Mesendoderm (in vitro differentiated cells): ENCODE results near the gene PROZ.

Experiments
- DNase-seq: peaks from one replicate; pipeline ENCODE4 v3.0.0; 2013
- H2AK5ac ChIP-seq: 2 replicates; pipeline ENCODE4 v1.6.1; 2013; ENCODE audit warnings: low read length, inconsistent platforms
- H2BK120ac ChIP-seq: 2 replicates; pipeline ENCODE4 v1.6.1; 2013; ENCODE audit warnings: low read depth, mild to moderate bottlenecking, low read length, moderate library complexity, mixed read lengths
- H2BK15ac ChIP-seq: replicated peaks from 2 replicates; pipeline ENCODE4 v1.6.1; 2013; ENCODE audit warnings: low read depth, mild to moderate bottlenecking, moderate library complexity
- H2BK5ac ChIP-seq: 2 replicates; pipeline ENCODE4 v1.6.1; 2013; ENCODE audit warnings: low read length, inconsistent platforms
- H3K18ac ChIP-seq: 2 replicates; pipeline ENCODE4 v1.6.1; 2013; ENCODE audit warnings: mild to moderate bottlenecking, low read length, mixed read lengths
- H3K23ac ChIP-seq: one replicate; pipeline ENCODE4 v1.6.1; 2013; ENCODE audit warnings: low read length
- H3K27ac ChIP-seq: 2 replicates; pipeline ENCODE4 v1.5.1; 2013; ENCODE audit warnings: low read depth, mild to moderate bottlenecking, inconsistent platforms, low read length, moderate library complexity
- H3K27me3 ChIP-seq: 2 replicates; pipeline ENCODE4 v1.6.1; 2013; ENCODE audit warnings: low read length, control low read depth, mild to moderate bottlenecking, inconsistent platforms; ENCODE audit not compliant: insufficient read depth, poor library complexity
- H3K36me3 ChIP-seq: 2 replicates; pipeline ENCODE4 v1.6.1; 2013; ENCODE audit warnings: low read length, inconsistent platforms; ENCODE audit not compliant: control insufficient read depth, insufficient read depth
- H3K4ac ChIP-seq: one replicate; pipeline ENCODE4 v1.6.1; 2013; ENCODE audit warnings: low read depth, mild to moderate bottlenecking, low read length, moderate library complexity
- H3K4me1 ChIP-seq: 2 replicates; pipeline ENCODE4 v1.6.1; 2013; ENCODE audit warnings: low read depth, low read length, inconsistent platforms; ENCODE audit not compliant: control insufficient read depth
- H3K4me2 ChIP-seq: 2 replicates; pipeline ENCODE4 v1.6.1; 2013; ENCODE audit warnings: low read length
- H3K4me3 ChIP-seq: 2 replicates; pipeline ENCODE4 v1.5.1; 2013; ENCODE audit warnings: mild to moderate bottlenecking, low read length
- H3K56ac ChIP-seq: one replicate; pipeline ENCODE4 v1.6.1; 2013; ENCODE audit warnings: low read length
- H3K79me1 ChIP-seq: 2 replicates; pipeline ENCODE4 v1.6.1; 2013; ENCODE audit warnings: low read length, inconsistent platforms
- H3K79me2 ChIP-seq: 2 replicates; pipeline ENCODE4 v1.6.1; 2013; ENCODE audit warnings: mild to moderate bottlenecking, low read length; ENCODE audit not compliant: control insufficient read depth, insufficient read depth
- H3K9ac ChIP-seq: 2 replicates; pipeline ENCODE4 v1.6.1; 2013; ENCODE audit warnings: low read length, inconsistent platforms
- H4K5ac ChIP-seq: one replicate; pipeline ENCODE4 v1.6.1; 2013; ENCODE audit warnings: low read length
- H4K8ac ChIP-seq: one replicate; pipeline ENCODE4 v1.6.1; 2013; ENCODE audit warnings: low read depth, mild to moderate bottlenecking, control low read depth, low read length, moderate library complexity
- WGBS: extraction: QIAGEN DNeasy Blood & Tissue Kit; methylation state at CpG from one replicate; pipeline ENCODE4 v1.1.7; 2013; ENCODE audit warnings: low lambda C conversion rate, missing lambda C conversion rate; ENCODE audit not compliant: insufficient coverage; ENCODE audit errors: extremely low coverage; 5-methylcytosine and 5-hydroxymethylcytosine counted together

Gene PROZ

DNA sequence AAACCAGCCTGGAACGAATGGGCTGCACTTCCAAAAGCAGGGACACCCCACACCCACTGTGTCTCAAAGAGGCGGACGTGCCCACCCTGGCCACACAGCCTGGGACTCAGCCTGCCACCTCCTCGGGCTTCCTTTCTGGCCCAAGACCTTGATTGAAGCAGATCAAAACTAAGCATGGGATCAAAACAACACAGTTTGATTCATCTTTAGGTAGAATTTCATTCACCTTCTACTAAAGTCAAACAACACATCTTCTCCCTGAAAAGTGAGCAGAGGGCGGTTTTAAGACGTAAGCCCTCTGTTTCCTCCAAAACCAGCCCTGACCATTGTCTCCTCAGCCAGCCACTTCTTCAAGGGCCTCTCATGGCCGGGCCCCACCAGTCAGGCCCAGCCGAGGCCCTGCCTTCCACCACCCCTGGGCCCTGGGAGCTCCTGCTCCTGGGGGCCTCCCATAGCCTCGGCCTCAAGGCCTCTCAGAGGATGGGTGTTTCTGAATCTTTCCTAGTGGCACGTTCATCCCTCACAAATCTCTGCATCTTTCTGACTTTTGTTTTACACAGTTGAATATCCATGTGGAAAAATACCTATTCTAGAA is 42.1 kb upstream of the PROZ start:
- Histone ChIP-seq H3K56ac (no peak overlapping the region), H2AK5ac (no peak overlapping the region), H3K18ac (no peak overlapping the region), H3K4me2 (no peak overlapping the region), H3K4me3 (no peak overlapping the region), H3K27me3 (no peaks in the 10 kb centered on the region), H3K79me1 (no peaks in the 10 kb centered on the region), H3K4ac (no peak overlapping the region), H4K8ac (no peak overlapping the region), H3K9ac (no peak overlapping the region), H3K27ac (no peak overlapping the region), H3K4me1 (no peaks in the 10 kb centered on the region), H2BK5ac (no peak overlapping the region), H3K23ac (no peak overlapping the region), H2BK15ac (no peak overlapping the region), H3K79me2 (no peaks in the 10 kb centered on the region), H3K36me3 (no peaks in the 10 kb centered on the region), H4K5ac (no peak overlapping the region), H2BK120ac (no peak overlapping the region)
- no peak for DNase-seq
- no CpG with 5 or more reads among the region's 10 CpGs for WGBS

- no peak overlapping the region for H4K5ac ChIP-seq
- H3K79me1 ChIP-seq, result no peaks in the 10 kb centered on the region
- no peaks in the 10 kb centered on the region for H3K79me2 ChIP-seq
- H3K4ac ChIP-seq, result no peak overlapping the region
- no peak overlapping the region for H3K27ac ChIP-seq
- H3K27me3 ChIP-seq, result no peaks in the 10 kb centered on the region
- H3K18ac ChIP-seq, result no peak overlapping the region
- no peak overlapping the region for H3K23ac ChIP-seq
- H3K56ac ChIP-seq, result no peak overlapping the region
- no peaks in the 10 kb centered on the region for H3K4me1 ChIP-seq
- H3K9ac ChIP-seq, result no peak overlapping the region
- DNase-seq, result no peak
- H2BK15ac ChIP-seq, result no peak overlapping the region
- H2AK5ac ChIP-seq, result no peak overlapping the region
- H3K36me3 ChIP-seq, result no peaks in the 10 kb centered on the region
- no CpG with 5 or more reads among the region's 10 CpGs for WGBS
- no peak overlapping the region for H4K8ac ChIP-seq
- no peak overlapping the region for H2BK120ac ChIP-seq
- no peak overlapping the region for H3K4me3 ChIP-seq
- no peak overlapping the region for H2BK5ac ChIP-seq
- H3K4me2 ChIP-seq, result no peak overlapping the region
These were observed 41.6 kb upstream of the PROZ start for GRCh38 chr13:113116871-113117271.

DNA sequence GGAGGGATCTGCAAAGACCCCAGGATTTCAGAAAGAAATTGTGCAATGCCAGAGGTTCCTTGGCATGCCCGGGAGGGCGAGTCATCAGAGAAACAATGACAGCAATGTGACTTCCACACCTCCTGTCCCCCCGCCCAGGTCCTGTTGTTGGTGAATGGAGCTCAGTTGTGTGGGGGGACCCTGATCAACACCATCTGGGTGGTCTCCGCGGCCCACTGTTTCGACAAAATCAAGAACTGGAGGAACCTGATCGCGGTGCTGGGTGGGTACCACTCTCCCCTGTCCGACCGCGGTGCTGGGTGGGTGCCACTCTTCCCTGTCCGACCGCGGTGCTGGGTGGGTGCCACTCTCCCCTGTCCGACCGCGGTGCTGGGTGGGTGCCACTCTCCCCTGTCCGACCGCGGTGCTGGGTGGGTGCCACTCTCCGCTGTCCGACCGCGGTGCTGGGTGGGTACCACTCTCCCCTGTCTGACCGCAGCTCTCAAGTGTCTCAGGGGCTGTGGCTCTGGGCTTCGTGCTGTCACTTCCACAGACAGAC is 41.0 kb upstream of the PROZ start:
- Histone ChIP-seq H3K4me2 (no peak overlapping the region), H3K79me2 (no peaks in the 10 kb centered on the region), H4K8ac (no peak overlapping the region), H2AK5ac (no peak overlapping the region), H2BK5ac (no peak overlapping the region), H3K4ac (no peak overlapping the region), H3K27ac (no peak overlapping the region), H3K4me1 (no peaks in the 10 kb centered on the region), H3K27me3 (no peaks in the 10 kb centered on the region), H3K18ac (no peak overlapping the region), H3K36me3 (no peaks in the 10 kb centered on the region), H3K9ac (no peak overlapping the region), H3K4me3 (no peak overlapping the region), H2BK120ac (no peak overlapping the region), H2BK15ac (no peak overlapping the region), H3K23ac (no peak overlapping the region), H4K5ac (no peak overlapping the region), H3K79me1 (no peaks in the 10 kb centered on the region), H3K56ac (no peak overlapping the region)
- DNase-seq, result peak; percentile 70
- no CpG with 5 or more reads among the region's 26 CpGs for WGBS

DNA sequence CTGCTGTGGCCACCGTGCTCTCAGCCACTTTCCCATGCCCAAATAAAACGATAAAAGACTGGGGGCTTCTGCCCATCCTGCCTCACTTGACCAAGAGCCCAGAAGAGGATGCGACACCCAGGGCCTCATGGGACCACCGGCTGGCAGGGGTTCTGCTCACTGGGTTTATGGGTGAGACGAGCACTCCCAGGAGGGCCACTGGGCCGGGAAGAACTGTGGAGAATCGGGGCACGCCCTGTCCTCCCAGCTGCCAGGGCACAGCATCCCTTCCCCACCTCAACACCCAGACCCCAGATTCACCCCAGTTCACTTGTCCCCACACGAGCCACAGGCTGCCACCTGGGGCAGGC is 40.6 kb upstream of the PROZ start:
- no CpG with 5 or more reads among the region's 9 CpGs for WGBS
- Histone ChIP-seq H3K79me2 (no peaks in the 10 kb centered on the region), H2BK15ac (no peak overlapping the region), H2AK5ac (no peak overlapping the region), H3K36me3 (no peaks in the 10 kb centered on the region), H2BK120ac (no peak overlapping the region), H4K5ac (no peak overlapping the region), H3K27ac (no peak overlapping the region), H3K9ac (no peak overlapping the region), H3K18ac (no peak overlapping the region), H3K79me1 (no peaks in the 10 kb centered on the region), H3K4me2 (no peak overlapping the region), H3K4me3 (no peak overlapping the region), H3K27me3 (no peaks in the 10 kb centered on the region), H3K56ac (no peak overlapping the region), H3K4me1 (peaks cover under 1% of the 10 kb centered on the region), H3K23ac (no peak overlapping the region), H4K8ac (no peak overlapping the region), H3K4ac (no peak overlapping the region), H2BK5ac (no peak overlapping the region)
- DNase-seq, result no peak

DNA sequence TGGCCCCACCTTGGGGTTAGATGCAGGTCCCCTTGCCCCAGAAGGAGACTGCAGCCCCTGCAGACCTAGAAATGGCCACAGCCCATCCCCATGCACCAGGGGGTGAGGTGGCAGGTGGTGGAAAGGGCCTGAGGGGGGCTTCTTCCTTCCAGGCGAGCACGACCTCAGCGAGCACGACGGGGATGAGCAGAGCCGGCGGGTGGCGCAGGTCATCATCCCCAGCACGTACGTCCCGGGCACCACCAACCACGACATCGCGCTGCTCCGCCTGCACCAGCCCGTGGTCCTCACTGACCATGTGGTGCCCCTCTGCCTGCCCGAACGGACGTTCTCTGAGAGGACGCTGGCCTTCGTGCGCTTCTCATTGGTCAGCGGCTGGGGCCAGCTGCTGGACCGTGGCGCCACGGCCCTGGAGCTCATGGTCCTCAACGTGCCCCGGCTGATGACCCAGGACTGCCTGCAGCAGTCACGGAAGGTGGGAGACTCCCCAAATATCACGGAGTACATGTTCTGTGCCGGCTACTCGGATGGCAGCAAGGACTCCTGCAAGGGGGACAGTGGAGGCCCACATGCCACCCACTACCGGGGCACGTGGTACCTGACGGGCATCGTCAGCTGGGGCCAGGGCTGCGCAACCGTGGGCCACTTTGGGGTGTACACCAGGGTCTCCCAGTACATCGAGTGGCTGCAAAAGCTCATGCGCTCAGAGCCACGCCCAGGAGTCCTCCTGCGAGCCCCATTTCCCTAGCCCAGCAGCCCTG is 40.0 kb upstream of the PROZ start:
- peaks cover 2% of the 10 kb centered on the region for H3K4me1 ChIP-seq
- no peak overlapping the region for H3K18ac ChIP-seq
- no peak overlapping the region for H4K5ac ChIP-seq
- no peak for DNase-seq
- H3K79me2 ChIP-seq, result no peaks in the 10 kb centered on the region
- H2BK120ac ChIP-seq, result no peak overlapping the region
- no peak overlapping the region for H2BK5ac ChIP-seq
- H3K27ac ChIP-seq, result no peak overlapping the region
- no peak overlapping the region for H3K4me3 ChIP-seq
- no peak overlapping the region for H2BK15ac ChIP-seq
- WGBS, result no CpG with 5 or more reads among the region's 42 CpGs
- H3K4ac ChIP-seq, result no peak overlapping the region
- H3K36me3 ChIP-seq, result no peaks in the 10 kb centered on the region
- no peak overlapping the region for H3K9ac ChIP-seq
- H4K8ac ChIP-seq, result no peak overlapping the region
- H3K79me1 ChIP-seq, result no peaks in the 10 kb centered on the region
- no peak overlapping the region for H3K23ac ChIP-seq
- H3K27me3 ChIP-seq, result no peaks in the 10 kb centered on the region
- no peak overlapping the region for H3K56ac ChIP-seq
- no peak overlapping the region for H2AK5ac ChIP-seq
- H3K4me2 ChIP-seq, result no peak overlapping the region
